ENCODE measurements around the gene SLC25A45. TPM values are rescaled to one million over a fixed set of nuclear protein-coding genes. Genes with fewer than 3 reads are reported as not detected.

The SLC25A45 gene
- total RNA-seq, 1 experiment from 2014 or later = 1.1 TPM

DNA sequence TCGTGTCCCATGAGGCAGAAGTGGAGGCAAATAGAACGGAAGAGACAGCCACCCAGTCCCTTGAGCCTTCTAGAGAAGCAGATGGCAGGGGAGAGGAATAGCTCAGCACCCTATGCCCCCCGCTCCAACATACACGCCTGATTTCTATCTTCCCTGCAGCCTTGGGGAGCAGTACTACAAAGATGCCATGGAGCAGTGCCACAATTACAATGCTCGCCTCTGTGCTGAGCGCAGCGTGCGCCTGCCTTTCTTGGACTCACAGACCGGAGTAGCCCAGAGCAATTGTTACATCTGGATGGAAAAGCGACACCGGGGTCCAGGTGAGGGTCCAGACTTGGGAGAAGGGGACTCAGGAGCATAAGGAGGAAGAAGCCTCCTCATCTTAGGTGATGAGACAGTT lies 42.2 kb downstream of the SLC25A45 start:
- no peak overlapping the region for H2BK5ac ChIP-seq (ENCODE audit: insufficient read length, low read length)
- peaks cover 11% of the 10 kb centered on the region; the same call in 1 of the 2 replicates for H3K79me2 ChIP-seq (ENCODE audit: insufficient read depth, low read length)
- H3K27me3 Mint-ChIP-seq (ENCODE audit: low read depth) = no peaks in the 10 kb centered on the region
- no peak overlapping the region for H2BK20ac ChIP-seq (ENCODE audit: low read depth, low read length, poor library complexity, severe bottlenecking)
- H3K23me2 ChIP-seq (ENCODE audit: insufficient read length, low read depth, low read length, poor library complexity, severe bottlenecking) = no peaks in the 10 kb centered on the region
- no peak overlapping the region for H2BK12ac ChIP-seq (ENCODE audit: insufficient read length, low read depth, low read length)
- DNase-seq = no peak
- no peak overlapping the region for H4K8ac ChIP-seq (replicated peaks; ENCODE audit: insufficient read length, low read depth, low read length)
- no peak overlapping the region for H4K91ac ChIP-seq (ENCODE audit: insufficient read length, low read depth, low read length)
- no peak overlapping the region for H3K4me2 ChIP-seq (ENCODE audit: insufficient read depth, insufficient read length, low read length)
- H4K20me1 ChIP-seq (ENCODE audit: control insufficient read depth, insufficient read depth, insufficient read length) = no peaks in the 10 kb centered on the region
- no peak overlapping the region for H3K56ac ChIP-seq (ENCODE audit: insufficient read length, low read depth, low read length)
- peaks cover 5% of the 10 kb centered on the region for H3K79me1 ChIP-seq (ENCODE audit: insufficient read depth, low read depth, low read length, poor library complexity, severe bottlenecking)
- H3K9ac ChIP-seq (ENCODE audit: extremely low read depth, insufficient read length, low read length) = no peak overlapping the region
- no peak overlapping the region for H3K27ac ChIP-seq (ENCODE audit: insufficient read length, low read depth, low read length)
- TF ChIP-seq, protein P1, sequence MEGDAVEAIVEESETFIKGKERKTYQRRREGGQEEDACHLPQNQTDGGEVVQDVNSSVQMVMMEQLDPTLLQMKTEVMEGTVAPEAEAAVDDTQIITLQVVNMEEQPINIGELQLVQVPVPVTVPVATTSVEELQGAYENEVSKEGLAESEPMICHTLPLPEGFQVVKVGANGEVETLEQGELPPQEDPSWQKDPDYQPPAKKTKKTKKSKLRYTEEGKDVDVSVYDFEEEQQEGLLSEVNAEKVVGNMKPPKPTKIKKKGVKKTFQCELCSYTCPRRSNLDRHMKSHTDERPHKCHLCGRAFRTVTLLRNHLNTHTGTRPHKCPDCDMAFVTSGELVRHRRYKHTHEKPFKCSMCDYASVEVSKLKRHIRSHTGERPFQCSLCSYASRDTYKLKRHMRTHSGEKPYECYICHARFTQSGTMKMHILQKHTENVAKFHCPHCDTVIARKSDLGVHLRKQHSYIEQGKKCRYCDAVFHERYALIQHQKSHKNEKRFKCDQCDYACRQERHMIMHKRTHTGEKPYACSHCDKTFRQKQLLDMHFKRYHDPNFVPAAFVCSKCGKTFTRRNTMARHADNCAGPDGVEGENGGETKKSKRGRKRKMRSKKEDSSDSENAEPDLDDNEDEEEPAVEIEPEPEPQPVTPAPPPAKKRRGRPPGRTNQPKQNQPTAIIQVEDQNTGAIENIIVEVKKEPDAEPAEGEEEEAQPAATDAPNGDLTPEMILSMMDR (conservative IDR thresholded peaks at IDR 0.05) = no peak
- no peaks in the 10 kb centered on the region for H3K9me3 Mint-ChIP-seq
- no peaks in the 10 kb centered on the region for H3K27me3 ChIP-seq (ENCODE audit: insufficient read depth, low read length)
- H3K4ac ChIP-seq (ENCODE audit: low read depth, low read length) = no peak overlapping the region
- WGBS (ENCODE audit: extremely low coverage, insufficient read length, low lambda C conversion rate) = no CpG with 5 or more reads among the region's 11 CpGs
- H2AK5ac ChIP-seq (ENCODE audit: insufficient read length, low read length) = no peak overlapping the region
- H4K5ac ChIP-seq (ENCODE audit: insufficient read length, low read depth, low read length) = no peak overlapping the region
- H2BK120ac ChIP-seq (ENCODE audit: low read depth, low read length, poor library complexity, severe bottlenecking) = no peak overlapping the region
- no peak overlapping the region for H3K4me3 Mint-ChIP-seq
- no peaks in the 10 kb centered on the region for H3K4me1 ChIP-seq (ENCODE audit: insufficient read depth, low read length)
- H3K18ac ChIP-seq (ENCODE audit: insufficient read length, low read depth, low read length) = no peak overlapping the region
- no peak overlapping the region for H2AFZ ChIP-seq (ENCODE audit: low read length)
- no peak overlapping the region for H3K27ac Mint-ChIP-seq
- H3K4me1 Mint-ChIP-seq = peaks cover 3 to 5% of the 10 kb centered on the region in 2 experiments
- H3K14ac ChIP-seq (ENCODE audit: insufficient read depth, low read length) = no peak overlapping the region
- peaks cover 26 to 69% (median 64%) of the 10 kb centered on the region in 3 experiments; a peak in 6 of 7 replicates for H3K36me3 Mint-ChIP-seq (ENCODE audit: insufficient read depth in 1 of 3, low read depth in 3 of 3)
- no peak overlapping the region for H3T11ph ChIP-seq (ENCODE audit: low read length)
- no peak overlapping the region for H2BK15ac ChIP-seq (ENCODE audit: low read depth, low read length)
- H3K23ac ChIP-seq (ENCODE audit: insufficient read length, low read depth, low read length) = no peak overlapping the region
- no peaks in the 10 kb centered on the region for H3K9me3 ChIP-seq (ENCODE audit: control insufficient read depth, low read depth, low read length)

Data from H9 (cell line).